KOPT-K1 (cell line): ENCODE measurements around the gene CDH13.

Source experiments
- H3K27ac ChIP-seq: fragments of 200-600 bp; sonication (generic); 2 replicates; pipeline ENCODE4 v1.5.1; 2016; ENCODE audit warnings: antibody characterized with exemption, mild to moderate bottlenecking, low read depth, low read length; ENCODE audit not compliant: poor library complexity, severe bottlenecking
- H3K36me3 ChIP-seq: fragments of 200-600 bp; sonication (generic); 2 replicates; pipeline ENCODE4 v1.5.1; 2017; ENCODE audit warnings: antibody characterized with exemption, mild to moderate bottlenecking, low read length, moderate library complexity; ENCODE audit not compliant: insufficient read depth
- H3K9me3 ChIP-seq: fragments of 200-600 bp; sonication (generic); 2 replicates; pipeline ENCODE4 v1.5.1; 2017; ENCODE audit warnings: antibody characterized with exemption, low read length, mild to moderate bottlenecking; ENCODE audit not compliant: insufficient read depth, poor library complexity, severe bottlenecking

The CDH13 gene

GRCh38 chr16:83561876-83562275 lies 935.1 kb downstream of the CDH13 start:
- no peaks in the 10 kb centered on the region for H3K36me3 ChIP-seq
- H3K9me3 ChIP-seq = no peaks in the 10 kb centered on the region
- no peak overlapping the region for H3K27ac ChIP-seq

- Histone ChIP-seq H3K36me3 (no peaks in the 10 kb centered on the region), H3K9me3 (no peaks in the 10 kb centered on the region), H3K27ac (no peak overlapping the region)
Measured at GRCh38 chr16:83568345-83568744, 941.6 kb downstream of the CDH13 start.

GRCh38 chr16:83574388-83574787 lies 947.6 kb downstream of the CDH13 start:
- Histone ChIP-seq H3K9me3 (no peaks in the 10 kb centered on the region), H3K27ac (no peak overlapping the region)

GRCh38 chr16:83577078-83577745 lies 950.4 kb downstream of the CDH13 start:
- Histone ChIP-seq H3K36me3 (no peaks in the 10 kb centered on the region), H3K9me3 (no peaks in the 10 kb centered on the region), H3K27ac (no peak overlapping the region)

More at GRCh38 chr16:83574388-83574787, 947.6 kb downstream of the CDH13 start:
- H3K36me3 ChIP-seq = no peaks in the 10 kb centered on the region

GRCh38 chr16:83578171-83578570 lies 951.4 kb downstream of the CDH13 start:
- Histone ChIP-seq H3K27ac (no peak overlapping the region), H3K36me3 (no peaks in the 10 kb centered on the region), H3K9me3 (no peaks in the 10 kb centered on the region)

GRCh38 chr16:83579027-83579426 lies 952.3 kb downstream of the CDH13 start:
- Histone ChIP-seq H3K27ac (no peak overlapping the region), H3K36me3 (no peaks in the 10 kb centered on the region), H3K9me3 (no peaks in the 10 kb centered on the region)

GRCh38 chr16:83579436-83579835 lies 952.7 kb downstream of the CDH13 start:
- Histone ChIP-seq H3K36me3 (no peaks in the 10 kb centered on the region), H3K9me3 (no peaks in the 10 kb centered on the region), H3K27ac (no peak overlapping the region)

GRCh38 chr16:83581082-83581481 lies 954.3 kb downstream of the CDH13 start:
- H3K36me3 ChIP-seq = no peaks in the 10 kb centered on the region
- H3K9me3 ChIP-seq = no peaks in the 10 kb centered on the region
- H3K27ac ChIP-seq = no peak overlapping the region

GRCh38 chr16:83581994-83582747 lies 955.4 kb downstream of the CDH13 start:
- Histone ChIP-seq H3K9me3 (no peaks in the 10 kb centered on the region), H3K36me3 (no peaks in the 10 kb centered on the region), H3K27ac (no peak overlapping the region)

- no peak overlapping the region for H3K27ac ChIP-seq
- H3K9me3 ChIP-seq = no peaks in the 10 kb centered on the region
- H3K36me3 ChIP-seq = no peaks in the 10 kb centered on the region
Measured at GRCh38 chr16:83586036-83586435, 959.3 kb downstream of the CDH13 start.

GRCh38 chr16:83586461-83587200 lies 959.9 kb downstream of the CDH13 start:
- Histone ChIP-seq H3K27ac (no peak overlapping the region), H3K9me3 (no peaks in the 10 kb centered on the region), H3K36me3 (no peaks in the 10 kb centered on the region)

GRCh38 chr16:83587201-83587600 lies 960.4 kb downstream of the CDH13 start:
- Histone ChIP-seq H3K27ac (no peak overlapping the region), H3K9me3 (no peaks in the 10 kb centered on the region), H3K36me3 (no peaks in the 10 kb centered on the region)

- Histone ChIP-seq H3K9me3 (no peaks in the 10 kb centered on the region), H3K27ac (no peak overlapping the region), H3K36me3 (no peaks in the 10 kb centered on the region)
Measured at GRCh38 chr16:83588070-83588469, 961.3 kb downstream of the CDH13 start.

GRCh38 chr16:83589576-83589975 lies 962.8 kb downstream of the CDH13 start:
- Histone ChIP-seq H3K36me3 (no peaks in the 10 kb centered on the region), H3K27ac (no peak overlapping the region), H3K9me3 (no peaks in the 10 kb centered on the region)

- H3K27ac ChIP-seq = no peak overlapping the region
- H3K36me3 ChIP-seq = no peaks in the 10 kb centered on the region
- H3K9me3 ChIP-seq = no peaks in the 10 kb centered on the region
Measured at GRCh38 chr16:83592778-83593177, 966.0 kb downstream of the CDH13 start.
